Stimulated activated CD4-positive, alpha-beta T cell treated with anti-CD3 and anti-CD28 coated beads, Interleukin-1b, Interleukin-23, amount 100 ng/mL, for 4 hours (primary cell): Measurements from ENCODE around the gene DPP10.
"Not testable (repeated sequence)": the region's sequence is repeated elsewhere in the genome, so short reads cannot be mapped to it uniquely, and the experiment has no call there.

Experiments used
- DNase-seq, 2 donors: peaks; one replicate each; pipeline ENCODE4 v3.0.0-alpha.2; 2020; ENCODE audit warnings: low read depth in 2 of 2

DPP10 gene

DNA sequence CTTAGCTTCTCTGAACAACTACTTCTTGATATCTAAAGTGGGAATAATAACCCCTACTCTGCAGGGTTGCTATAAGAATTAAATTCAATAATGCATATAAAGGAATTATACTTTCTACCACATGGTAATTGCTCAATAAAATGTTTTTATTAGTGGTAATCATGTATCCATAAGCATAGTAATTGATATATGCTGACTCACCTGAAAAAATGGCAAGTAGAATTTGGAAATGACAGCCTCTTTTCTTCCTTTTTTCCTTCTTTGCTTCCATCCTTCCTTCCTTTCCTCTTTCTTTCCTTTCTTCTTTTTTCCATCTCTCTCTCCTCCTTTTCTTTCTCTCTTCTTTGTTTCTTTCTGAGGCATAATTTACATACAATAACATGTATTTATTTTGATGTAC, 65.3 kb downstream of the DPP10 start:
- no peak for DNase-seq

DNA sequence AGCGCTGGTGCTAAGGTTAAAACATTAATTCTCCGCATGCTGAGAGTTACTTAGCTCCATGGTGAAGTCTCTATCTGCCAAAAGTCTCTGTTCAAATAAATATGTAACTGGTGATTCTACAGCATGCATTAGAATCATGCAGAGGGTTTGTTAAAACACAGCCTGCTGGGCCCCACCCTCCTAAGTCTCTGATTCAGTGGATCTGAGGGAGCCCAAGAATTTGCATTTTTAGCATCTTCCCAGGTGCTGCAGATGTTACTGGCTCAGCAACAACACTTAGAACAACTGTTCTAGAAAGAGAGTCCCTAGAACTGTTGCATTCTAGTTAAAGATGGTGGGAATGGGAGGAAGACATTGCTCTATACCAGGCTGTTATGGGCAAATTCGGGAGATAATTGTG, 73.4 kb downstream of the DPP10 start:
- DNase-seq, result no peak

DNA sequence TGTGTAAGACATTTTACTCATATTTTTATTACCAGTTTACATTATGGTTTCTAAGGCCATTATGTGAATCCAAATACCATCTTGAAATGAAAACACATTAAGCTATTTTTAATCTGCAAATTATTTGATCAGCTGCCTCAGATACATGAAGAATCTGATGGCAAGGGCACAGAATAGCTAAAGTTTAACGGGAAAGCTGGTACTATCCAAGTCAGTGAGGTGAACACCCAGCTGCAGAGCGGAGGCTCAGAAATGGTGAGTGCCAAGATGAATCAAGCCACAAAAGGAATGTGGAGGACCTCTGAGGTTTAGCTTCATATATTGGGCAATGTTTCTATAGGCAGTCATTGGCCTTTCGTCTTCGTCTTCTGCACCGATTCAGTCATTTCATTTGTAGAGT, 75.1 kb downstream of the DPP10 start:
- DNase-seq, result no peak

DNA sequence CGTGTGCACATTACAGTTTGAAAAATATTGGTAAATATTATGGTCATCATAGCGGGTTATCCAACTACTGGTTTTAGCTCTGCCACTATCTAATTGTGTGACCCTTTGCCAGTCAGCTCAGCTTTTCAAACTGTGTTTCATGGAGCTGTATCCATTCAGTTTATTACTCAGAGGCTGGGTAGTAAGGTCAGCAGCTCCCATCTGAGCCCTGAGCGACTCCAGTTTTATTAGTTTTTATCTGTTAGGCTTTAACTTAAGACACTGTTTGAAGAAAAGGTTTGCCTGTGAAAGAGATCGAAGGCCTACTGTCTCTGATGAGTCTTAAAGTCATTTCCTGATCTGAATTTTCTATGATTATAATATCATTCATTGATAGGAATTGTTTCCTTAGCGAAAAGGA, 76.3 kb downstream of the DPP10 start:
- no peak for DNase-seq

DNA sequence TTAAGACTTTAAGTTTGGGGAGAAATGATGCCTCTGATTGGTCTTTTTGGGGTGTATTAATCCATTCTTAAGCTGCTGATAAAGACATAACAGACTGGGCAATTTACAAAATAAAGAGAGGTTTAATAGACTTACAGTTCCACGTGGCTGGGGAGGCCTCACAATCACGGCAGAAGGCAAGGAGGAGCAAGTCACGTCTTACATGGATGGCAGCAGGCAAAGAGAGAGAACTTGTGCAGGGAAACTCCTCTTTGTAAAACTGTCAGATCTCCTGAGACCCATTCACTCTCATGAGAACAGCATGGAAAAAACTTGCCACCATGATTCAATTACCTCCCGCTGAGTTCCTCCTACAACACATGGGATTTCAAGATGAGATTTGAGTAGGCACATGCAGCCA, 80.2 kb downstream of the DPP10 start:
- not testable (repeated sequence) for DNase-seq

DNA sequence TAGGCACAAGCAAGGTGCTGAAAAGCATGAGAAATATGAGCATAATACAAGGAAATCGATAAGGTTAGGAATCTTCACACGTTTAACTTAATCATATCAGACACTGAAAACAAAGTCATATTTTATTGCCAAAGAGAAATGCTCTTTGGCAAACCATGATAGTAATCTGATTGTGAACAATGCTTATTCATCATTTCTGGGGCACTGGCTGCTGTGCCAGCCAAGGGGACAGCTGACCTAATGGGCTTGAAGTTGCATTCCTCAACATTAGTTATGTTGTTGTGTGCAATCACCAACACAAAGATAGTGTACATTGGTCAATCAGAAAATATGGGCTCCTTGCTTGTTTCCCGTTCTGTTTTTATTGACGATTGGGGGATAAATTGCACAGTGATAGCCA, 83.5 kb downstream of the DPP10 start:
- DNase-seq, result no peak

DNA sequence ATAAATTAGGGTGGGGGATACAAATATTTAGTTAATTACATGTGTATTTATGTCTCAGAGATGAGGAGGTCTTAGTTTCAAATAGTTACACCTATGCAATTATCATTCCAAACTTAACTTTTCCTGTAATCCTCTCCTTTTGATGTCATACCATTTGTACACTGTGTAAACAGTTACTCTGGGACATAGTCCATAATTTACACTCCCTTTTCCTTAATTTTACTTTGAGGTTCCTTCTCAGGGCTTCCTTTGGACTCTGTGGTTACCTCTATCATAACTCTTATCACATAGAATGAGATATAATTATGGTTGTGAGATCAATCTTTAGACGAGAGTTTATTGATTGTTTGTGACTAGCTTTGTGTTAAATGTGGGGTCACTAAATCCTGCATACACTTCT, 84.4 kb downstream of the DPP10 start:
- DNase-seq, result no peak

DNA sequence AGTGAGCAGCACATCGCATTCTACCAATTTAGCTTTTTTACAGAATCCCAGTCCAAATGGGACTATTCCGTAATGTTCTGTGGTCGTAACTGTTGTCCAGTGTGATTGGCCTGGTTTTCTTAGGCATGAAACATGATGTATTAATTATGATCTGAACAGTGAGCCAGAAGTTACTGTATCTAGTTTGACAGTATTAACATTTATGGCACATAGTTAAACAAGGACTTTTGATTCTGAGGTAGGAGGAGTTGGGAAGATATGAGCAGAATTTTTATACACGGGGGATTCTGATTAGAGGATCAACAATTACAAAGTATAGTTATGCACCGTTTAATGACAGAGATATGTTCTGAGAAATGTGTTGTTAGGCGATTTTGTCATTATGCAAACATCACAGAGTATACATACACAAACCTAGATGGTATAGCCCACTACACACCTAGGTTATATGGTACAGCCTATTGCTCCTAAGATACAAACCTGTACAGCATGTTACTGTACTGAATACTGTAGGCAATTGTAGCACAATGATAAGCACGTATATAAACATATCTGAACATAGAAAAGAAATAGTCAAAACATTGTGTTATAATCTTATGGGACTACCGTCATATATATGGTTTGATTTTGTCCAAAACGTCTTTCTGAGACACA, 85.0 kb downstream of the DPP10 start:
- no peak for DNase-seq

DNA sequence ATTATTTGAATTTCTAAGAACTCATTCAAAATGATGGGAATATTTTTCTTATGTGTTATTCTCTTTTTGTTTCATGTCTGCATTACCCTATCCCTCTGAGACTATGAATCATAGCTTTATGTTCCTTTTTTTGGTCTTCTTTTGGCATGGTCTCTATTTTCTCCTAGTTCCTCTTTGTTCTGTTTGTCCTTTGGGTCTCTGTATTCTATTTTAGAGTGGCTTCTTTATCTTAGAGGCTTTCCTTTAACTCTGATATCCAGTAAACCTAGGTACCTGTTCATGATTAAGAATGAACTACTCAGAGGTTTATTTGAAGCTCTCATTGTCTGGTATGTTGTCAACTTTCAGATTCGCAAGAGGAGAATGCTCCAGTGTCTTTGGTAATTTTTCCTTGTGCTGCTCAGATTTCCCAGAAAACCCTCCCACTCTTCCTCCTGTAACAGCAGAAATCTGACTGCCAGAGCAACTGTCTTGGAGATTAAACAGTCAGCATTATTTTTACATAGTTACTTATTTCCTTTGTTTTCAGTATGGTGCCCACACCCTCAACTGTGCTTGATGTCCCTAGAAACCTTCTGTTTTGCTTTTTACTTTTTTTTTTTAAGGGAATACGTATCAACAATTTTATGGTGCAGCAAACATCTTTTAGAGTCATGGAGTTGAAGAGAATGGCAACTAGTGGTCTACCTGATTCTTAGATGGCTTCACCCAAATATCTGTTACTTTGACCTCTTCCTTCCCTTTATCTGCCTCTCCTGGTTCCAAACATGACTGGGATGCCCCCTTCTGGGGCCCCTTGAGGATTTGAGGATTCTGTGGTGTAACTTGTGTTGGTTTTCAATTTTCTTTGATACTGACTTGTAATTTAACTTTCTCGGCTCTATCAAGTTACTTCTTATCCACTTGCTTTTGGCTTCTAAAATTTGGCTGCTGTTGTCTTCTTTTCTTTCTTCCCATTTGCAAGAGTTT, 92.0 kb downstream of the DPP10 start:
- DNase-seq, result no peak

DNA sequence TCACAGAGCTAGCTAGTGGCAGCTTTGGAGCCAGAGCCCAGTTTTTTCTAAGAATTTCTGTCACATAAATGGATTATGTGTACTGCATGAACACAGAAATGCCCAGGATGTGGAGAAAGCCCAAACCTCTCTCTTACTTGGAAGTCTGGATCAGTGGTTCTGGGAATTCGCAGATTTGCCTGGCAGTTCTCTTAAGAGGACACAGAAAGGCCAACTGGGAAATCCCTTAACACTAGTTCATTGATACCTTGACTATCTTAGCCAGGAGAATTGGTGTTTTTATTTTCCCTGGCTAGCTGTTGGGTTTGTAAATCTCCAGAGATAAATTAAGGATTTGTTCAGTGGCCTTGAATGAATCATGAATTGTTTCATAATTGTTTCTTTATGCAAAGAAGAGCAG, 95.3 kb downstream of the DPP10 start:
- DNase-seq, result no peak

DNA sequence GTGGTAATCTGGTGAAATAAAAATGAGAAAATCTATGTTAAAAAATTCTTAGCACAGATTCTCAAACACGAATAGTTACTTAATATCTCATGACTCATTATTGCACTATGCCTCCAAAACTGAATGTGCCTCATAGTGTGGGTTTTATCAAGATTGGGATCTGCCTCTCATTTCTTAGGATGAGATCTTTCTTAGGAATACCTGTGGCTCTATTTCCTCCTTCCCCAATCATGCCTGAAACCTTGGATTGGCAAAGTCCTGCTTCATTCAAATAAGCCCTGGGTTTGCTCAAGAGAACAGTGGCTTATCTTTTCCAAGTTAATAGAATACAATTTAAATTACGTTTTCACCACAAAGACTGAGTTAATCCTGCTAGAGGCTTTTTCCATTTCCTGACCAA, 100.3 kb downstream of the DPP10 start:
- DNase-seq, result no peak

DNA sequence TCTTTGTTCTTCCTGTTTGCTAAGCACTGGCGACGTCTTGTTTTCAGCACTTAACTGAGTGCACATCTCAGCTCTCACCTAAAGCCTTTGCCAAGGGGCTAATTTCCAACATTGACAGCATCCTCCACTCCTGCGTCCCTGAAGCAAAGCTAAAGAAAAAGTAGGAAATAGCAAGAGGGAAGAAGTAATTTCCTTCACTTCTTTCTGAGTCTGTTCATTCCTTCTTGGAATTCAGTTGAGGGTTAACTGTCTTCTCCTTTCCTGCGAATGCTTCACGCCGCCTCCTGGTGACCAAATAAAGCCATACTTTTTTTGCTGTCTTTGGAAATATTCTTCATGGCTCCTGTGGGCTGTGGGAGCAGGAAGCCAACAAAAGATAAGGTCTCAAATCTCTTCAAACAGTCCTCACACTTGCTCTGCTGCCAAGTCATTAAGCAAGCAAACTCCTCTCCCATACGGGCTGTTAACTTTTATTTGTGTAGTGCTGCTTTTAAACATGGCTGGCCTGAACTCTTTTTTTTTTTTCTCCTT, 100.9 kb downstream of the DPP10 start:
- no peak for DNase-seq

DNA sequence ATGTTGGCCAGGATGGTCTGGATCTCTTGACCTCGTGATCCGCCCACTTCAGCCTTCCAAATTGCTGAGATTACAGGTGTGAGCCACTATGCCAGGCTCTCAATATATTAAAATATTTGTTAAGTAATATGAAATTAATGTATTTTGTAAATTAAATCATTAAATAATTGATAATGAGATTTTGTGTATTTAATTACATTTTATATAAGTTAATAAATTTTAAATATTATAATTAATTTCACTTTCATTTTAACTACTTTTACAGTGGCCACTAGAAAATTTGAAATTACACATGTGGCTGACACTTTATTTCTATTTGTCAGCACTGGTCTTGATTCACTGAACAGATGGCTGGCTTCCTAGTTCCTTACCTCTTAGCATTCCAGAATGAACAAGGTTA, 102.6 kb downstream of the DPP10 start:
- DNase-seq, result no peak

DNA sequence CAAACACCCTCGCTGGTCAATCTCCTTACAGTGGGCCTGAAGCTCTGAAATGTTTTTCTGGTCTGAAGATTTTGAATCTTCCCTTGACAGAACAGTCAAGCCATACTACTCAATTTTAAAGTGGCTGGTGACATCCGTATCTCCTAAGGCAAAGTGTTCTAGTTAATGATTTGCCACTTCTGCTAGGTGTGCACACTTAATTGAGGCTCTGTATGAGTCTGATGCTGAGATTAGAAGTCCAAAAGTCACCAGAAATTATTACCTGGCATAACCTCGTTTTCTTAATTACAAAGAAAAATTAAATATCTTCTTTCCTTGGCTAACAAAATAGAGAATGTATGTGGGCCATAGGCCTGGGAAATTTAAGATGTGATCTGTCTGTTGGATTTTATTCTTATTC, 104.1 kb downstream of the DPP10 start:
- DNase-seq, result no peak

DNA sequence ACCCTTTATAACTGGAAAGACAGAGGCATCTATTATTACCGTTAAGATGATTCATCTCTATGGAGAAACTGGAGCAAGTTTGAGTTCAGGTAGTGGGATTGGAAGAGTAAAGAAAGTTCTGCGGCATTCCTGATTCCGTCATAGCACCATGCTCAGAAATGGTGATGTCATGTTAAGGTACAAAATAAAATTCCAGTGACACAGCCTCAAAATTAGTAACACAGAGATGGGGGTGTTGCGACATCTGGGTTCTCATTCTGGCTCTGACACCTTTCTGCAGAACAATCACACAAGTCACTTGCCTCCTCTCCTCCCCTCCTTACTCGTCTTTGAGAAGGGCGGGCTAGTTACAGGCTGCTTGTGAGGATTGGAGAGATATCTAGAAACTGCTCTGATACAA, 105.7 kb downstream of the DPP10 start:
- no peak for DNase-seq

DNA sequence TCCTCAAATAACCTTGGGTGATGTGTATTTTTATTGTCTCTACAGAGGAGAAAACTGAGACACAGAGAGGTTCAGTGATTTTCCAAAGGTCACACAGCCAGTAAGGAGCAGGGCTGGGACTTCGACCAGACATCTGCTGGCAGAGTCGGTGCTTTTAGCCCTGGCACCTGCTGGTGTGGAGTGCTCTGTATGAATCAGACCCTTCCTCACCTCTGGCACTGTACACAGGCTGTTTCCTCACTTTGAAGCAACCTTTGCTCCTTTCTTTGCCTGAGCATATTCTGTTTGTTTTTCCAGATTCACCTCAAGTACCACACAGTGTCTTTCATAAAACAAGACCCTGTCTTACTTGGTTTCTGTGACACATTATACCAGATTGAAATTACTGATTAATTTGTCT, 107.9 kb downstream of the DPP10 start:
- DNase-seq, result no peak

DNA sequence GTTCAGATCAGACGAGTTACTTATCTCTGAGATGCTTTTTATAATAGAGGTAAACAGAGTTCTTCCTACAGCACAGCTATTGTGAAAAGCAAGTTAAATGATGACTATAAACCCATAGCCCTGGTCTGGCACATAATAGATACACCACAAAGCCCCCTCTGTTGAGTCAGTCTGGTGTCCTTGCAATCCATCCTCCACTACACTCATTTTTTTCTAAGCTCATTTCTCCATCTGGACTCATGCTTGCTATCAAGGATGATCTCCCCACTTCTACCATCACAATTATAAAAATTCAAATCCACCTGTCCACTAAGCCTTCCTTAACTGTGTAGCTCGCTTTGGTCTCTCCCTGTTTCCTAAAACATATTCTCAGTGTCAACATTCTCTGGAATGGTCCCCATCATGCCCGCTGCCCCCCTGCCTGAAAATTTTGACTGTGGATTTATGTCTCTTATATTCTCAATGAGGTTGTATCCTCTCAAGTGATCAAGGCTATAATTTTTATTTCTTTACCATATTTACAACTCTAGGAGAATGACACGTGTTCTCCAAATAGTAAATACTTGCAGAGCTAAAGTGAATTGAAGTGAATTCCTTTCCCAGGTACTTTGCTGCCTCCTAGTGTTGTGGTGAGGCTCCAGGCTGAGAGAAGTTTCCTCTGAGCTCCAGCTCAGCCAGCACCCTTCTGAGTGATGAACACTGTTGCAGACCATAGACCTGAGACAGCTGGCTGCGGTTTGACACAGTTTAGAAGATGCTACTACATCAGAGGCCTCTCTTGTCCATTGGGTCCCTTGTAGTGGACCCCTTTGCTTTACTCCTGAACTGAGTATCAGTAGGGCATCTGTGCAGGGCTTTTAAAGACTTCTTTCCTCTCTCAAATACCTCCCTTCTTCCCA, 108.7 kb downstream of the DPP10 start:
- DNase-seq, result no peak

DNA sequence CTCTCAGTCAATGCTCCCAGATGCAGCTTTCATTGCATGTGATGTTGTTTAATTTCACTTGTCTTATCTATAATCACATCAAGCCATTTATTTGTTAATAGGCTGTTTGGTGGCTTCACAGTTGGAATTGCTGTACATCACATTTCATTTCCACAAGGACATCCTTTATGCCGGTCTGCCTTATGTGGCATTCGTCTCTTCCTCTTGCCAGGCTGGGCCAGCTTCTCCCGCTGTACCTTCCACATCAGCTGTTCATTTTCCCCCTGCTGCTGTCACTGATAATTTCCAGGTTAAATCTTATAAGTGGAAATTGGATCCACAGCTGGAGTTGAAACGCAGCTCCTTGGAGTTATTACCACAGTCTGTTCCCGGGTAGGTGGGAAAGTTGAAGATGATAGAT, 110.6 kb downstream of the DPP10 start:
- DNase-seq, result no peak

DNA sequence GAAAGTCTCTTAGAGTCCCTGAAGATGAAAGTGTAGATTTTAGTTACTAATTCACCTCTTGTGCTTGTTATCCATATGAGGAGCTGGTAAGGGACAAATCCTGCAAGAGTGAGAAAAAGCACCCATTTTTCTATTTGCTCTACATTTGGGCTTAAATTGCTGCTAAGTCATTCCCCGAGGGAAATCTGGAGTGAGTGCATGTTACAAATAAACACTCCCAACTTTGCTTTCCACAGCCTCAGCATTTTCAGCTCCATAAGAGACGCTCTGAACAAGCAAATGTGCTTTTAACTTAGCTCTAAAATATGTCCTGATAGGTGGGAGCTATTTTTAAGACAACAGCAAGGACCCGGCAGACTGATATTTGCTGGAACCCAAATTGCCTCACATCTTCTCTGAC, 126.7 kb downstream of the DPP10 start:
- no peak for DNase-seq

DNA sequence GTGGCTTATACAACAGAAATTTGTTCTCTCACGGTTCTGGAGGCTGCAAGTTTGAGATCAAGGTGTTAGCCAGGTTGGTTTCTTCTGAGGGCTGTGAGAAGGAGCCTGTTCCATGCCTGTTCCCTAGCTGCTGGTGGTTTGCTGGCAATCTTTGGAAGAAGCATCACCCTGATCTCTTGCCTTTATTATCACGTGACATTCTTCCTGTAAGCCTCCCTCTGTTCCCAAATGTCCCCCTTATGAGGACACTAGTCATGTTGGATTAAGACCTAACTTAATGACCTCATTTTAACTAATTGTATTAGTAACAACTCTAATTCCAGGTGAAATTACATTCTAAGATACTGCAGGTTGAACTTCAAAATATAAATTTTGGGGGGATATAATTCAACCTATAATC, 135.2 kb downstream of the DPP10 start:
- DNase-seq, result no peak

DNA sequence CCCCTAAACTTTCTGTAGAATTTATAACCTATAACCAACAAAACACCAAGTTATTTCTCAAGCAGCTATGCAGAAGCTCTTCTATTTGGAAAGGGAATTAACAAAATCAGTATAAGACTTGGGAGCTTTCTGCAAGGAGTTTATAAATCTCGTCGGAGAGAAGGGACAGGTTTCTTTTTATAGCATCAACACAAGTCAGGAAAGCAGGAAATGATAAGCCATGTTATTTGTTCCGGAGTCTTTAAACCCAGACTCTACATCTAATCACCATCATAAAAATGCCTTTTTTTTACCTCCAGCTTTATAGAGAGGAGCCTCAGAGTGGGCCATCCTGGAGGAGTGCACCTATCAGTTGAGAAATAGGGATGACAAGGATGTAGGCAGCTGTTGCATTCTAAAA, 137.1 kb downstream of the DPP10 start:
- DNase-seq, result no peak

DNA sequence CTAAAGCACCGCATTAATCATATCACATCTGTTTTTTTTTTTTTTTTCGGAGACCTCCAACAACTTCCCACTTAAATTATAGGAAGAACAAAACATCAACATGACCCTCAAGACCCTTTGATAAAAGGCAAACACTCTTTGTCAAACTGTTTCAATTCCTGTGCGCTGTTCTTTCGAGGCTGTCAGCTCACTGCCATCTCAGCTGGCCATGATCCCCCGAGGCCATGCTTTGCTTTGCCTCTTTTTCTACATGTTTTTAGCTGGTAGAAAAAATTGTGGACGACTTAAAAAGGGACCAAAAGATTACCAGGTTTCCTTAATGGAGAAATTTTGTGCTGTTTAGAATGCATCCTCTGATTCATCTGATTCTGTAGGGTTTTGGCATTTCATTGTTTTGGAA, 138.2 kb downstream of the DPP10 start:
- DNase-seq, result no peak
